ENCODE results near the gene SSR1. TPM values are rescaled to one million over a fixed set of nuclear protein-coding genes. Genes with fewer than 3 reads are reported as not detected.
"Not testable (repeated sequence)": the region's sequence is repeated elsewhere in the genome, so short reads cannot be mapped to it uniquely, and the experiment has no call there.

SSR1 gene
- total RNA-seq, 1 donor from 2014 or later, result 33.9 TPM

- DNase-seq (ENCODE audit: low read depth in 2 of 2), result no peak
Observed at GRCh38 chr6:7317538-7317937, 4.5 kb upstream of the SSR1 start.

- DNase-seq (ENCODE audit: low read depth in 2 of 2), result no peak
Observed at GRCh38 chr6:7316658-7317533, 3.9 kb upstream of the SSR1 start.

GRCh38 chr6:7315948-7316365, 3.0 kb upstream of the SSR1 start:
- no peak for DNase-seq (ENCODE audit: low read depth in 2 of 2)

- DNase-seq (ENCODE audit: low read depth in 2 of 2), result not testable (repeated sequence)
Observed at GRCh38 chr6:7315087-7315947, 2.3 kb upstream of the SSR1 start.

- DNase-seq (ENCODE audit: low read depth in 2 of 2), result no peak
Observed at GRCh38 chr6:7314414-7314813, 1.4 kb upstream of the SSR1 start.

GRCh38 chr6:7313505-7314165, 636 bp upstream of the SSR1 start:
- no peak for DNase-seq (ENCODE audit: low read depth in 2 of 2)

GRCh38 chr6:7311917-7312615, 933 bp downstream of the SSR1 start:
- peak; percentile 6 to 13 for DNase-seq (ENCODE audit: low read depth in 2 of 2)

- DNase-seq (ENCODE audit: low read depth in 2 of 2), result no peak
Observed at GRCh38 chr6:7311176-7311575, 1.8 kb downstream of the SSR1 start.

- no peak for DNase-seq (ENCODE audit: low read depth in 2 of 2)
Observed at GRCh38 chr6:7309050-7309449, 3.9 kb downstream of the SSR1 start.

- DNase-seq (ENCODE audit: low read depth in 2 of 2), result no peak
Observed at GRCh38 chr6:7307533-7307932, 5.5 kb downstream of the SSR1 start.

- no peak for DNase-seq (ENCODE audit: low read depth in 2 of 2)
Observed at GRCh38 chr6:7304821-7305220, 8.2 kb downstream of the SSR1 start.

GRCh38 chr6:7301702-7302101, 11.3 kb downstream of the SSR1 start:
- DNase-seq (ENCODE audit: low read depth in 2 of 2), result no peak

GRCh38 chr6:7300926-7301325, 12.1 kb downstream of the SSR1 start:
- no peak for DNase-seq (ENCODE audit: low read depth in 2 of 2)

GRCh38 chr6:7298113-7298512, 14.9 kb downstream of the SSR1 start:
- no peak for DNase-seq (ENCODE audit: low read depth in 2 of 2)

- no peak for DNase-seq (ENCODE audit: low read depth in 2 of 2)
Observed at GRCh38 chr6:7296602-7297001, 16.4 kb downstream of the SSR1 start.

GRCh38 chr6:7295916-7296315, 17.1 kb downstream of the SSR1 start:
- no peak for DNase-seq (ENCODE audit: low read depth in 2 of 2)

- DNase-seq (ENCODE audit: low read depth in 2 of 2), result no peak
Observed at GRCh38 chr6:7292596-7293255, 20.3 kb downstream of the SSR1 start.

- no peak for DNase-seq (ENCODE audit: low read depth in 2 of 2)
Observed at GRCh38 chr6:7290079-7290478, 22.9 kb downstream of the SSR1 start.

- DNase-seq (ENCODE audit: low read depth in 2 of 2), result no peak
Observed at GRCh38 chr6:7285416-7285815, 27.6 kb downstream of the SSR1 start.

GRCh38 chr6:7283676-7284075, 29.3 kb downstream of the SSR1 start:
- DNase-seq (ENCODE audit: low read depth in 2 of 2), result no peak

Measured in lung microvascular endothelial cell (primary cell).